ENCODE results near the gene TNS1. TPM values are rescaled to one million over a fixed set of nuclear protein-coding genes. Genes with fewer than 3 reads are reported as not detected.

Gene TNS1
- total RNA-seq, 1 experiment from 2014 or later: 3.4 TPM

DNA sequence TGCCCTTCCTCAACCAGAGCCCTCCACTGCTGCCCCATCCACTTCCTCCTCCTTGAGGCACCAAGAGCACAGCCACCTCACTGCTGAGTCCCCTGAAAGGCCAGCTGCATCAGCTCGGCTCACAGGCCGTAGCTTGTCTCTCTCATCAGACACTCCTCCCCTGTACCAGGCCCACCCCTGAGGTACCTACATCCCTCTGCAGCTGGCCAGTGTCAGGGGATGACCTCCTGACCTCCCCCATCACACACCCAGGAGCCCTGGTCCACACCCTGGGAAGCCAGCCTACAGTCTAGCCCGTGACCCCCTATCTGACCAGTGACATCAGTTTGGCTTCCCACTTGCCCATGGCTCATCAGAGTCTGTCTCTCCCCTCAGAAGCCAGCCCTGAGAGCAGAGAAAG, 205.6 kb downstream of the TNS1 start:
- no peak overlapping the region for H3K23ac ChIP-seq (ENCODE audit: insufficient read length, low read depth, low read length)
- H3K4me1 ChIP-seq (ENCODE audit: insufficient read depth, low read length): no peaks in the 10 kb centered on the region
- no peak overlapping the region for H3K18ac ChIP-seq (ENCODE audit: insufficient read length, low read depth, low read length)
- H3K9me3 Mint-ChIP-seq: no peaks in the 10 kb centered on the region
- no peaks in the 10 kb centered on the region for H3K9me3 ChIP-seq (ENCODE audit: control insufficient read depth, low read depth, low read length)
- H3K27me3 ChIP-seq (ENCODE audit: insufficient read depth, low read length): no peaks in the 10 kb centered on the region
- H3K9ac ChIP-seq (ENCODE audit: extremely low read depth, insufficient read length, low read length): no peak overlapping the region
- H3K56ac ChIP-seq (ENCODE audit: insufficient read length, low read depth, low read length): no peak overlapping the region
- H3K4me2 ChIP-seq (ENCODE audit: insufficient read depth, insufficient read length, low read length): no peak overlapping the region
- no peaks in the 10 kb centered on the region for H4K20me1 ChIP-seq (ENCODE audit: control insufficient read depth, insufficient read depth, insufficient read length)
- H3K23me2 ChIP-seq (ENCODE audit: insufficient read length, low read depth, low read length, poor library complexity, severe bottlenecking): no peaks in the 10 kb centered on the region
- H3K4me3 Mint-ChIP-seq: no peak overlapping the region
- no peaks in the 10 kb centered on the region for H3K79me1 ChIP-seq (ENCODE audit: insufficient read depth, low read depth, low read length, poor library complexity, severe bottlenecking)
- no peak overlapping the region for H3K4ac ChIP-seq (ENCODE audit: low read depth, low read length)
- no peak overlapping the region; a peak in 2 of 7 replicates for H3K27ac Mint-ChIP-seq
- H3K79me2 ChIP-seq (ENCODE audit: insufficient read depth, low read length): no peaks in the 10 kb centered on the region
- H2AK5ac ChIP-seq (ENCODE audit: insufficient read length, low read length): no peak overlapping the region
- peaks cover 0 to 4% of the 10 kb centered on the region in 2 experiments; a peak in 3 of 4 replicates for H3K4me1 Mint-ChIP-seq
- no peak overlapping the region for H4K91ac ChIP-seq (ENCODE audit: insufficient read length, low read depth, low read length)
- H3K27ac ChIP-seq (ENCODE audit: insufficient read length, low read depth, low read length): no peak overlapping the region
- no peak overlapping the region for H3T11ph ChIP-seq (ENCODE audit: low read length)
- H4K8ac ChIP-seq (replicated peaks; ENCODE audit: insufficient read length, low read depth, low read length): no peak overlapping the region
- H3K27me3 Mint-ChIP-seq (ENCODE audit: low read depth): no peaks in the 10 kb centered on the region; the same call in 1 of the 2 replicates
- no peak overlapping the region for H2BK120ac ChIP-seq (ENCODE audit: low read depth, low read length, poor library complexity, severe bottlenecking)
- no peak overlapping the region for H2BK20ac ChIP-seq (ENCODE audit: low read depth, low read length, poor library complexity, severe bottlenecking)
- no peak overlapping the region for H2BK5ac ChIP-seq (ENCODE audit: insufficient read length, low read length)
- H2AFZ ChIP-seq (ENCODE audit: low read length): no peak overlapping the region
- H4K5ac ChIP-seq (ENCODE audit: insufficient read length, low read depth, low read length): no peak overlapping the region
- TF ChIP-seq, protein P1, sequence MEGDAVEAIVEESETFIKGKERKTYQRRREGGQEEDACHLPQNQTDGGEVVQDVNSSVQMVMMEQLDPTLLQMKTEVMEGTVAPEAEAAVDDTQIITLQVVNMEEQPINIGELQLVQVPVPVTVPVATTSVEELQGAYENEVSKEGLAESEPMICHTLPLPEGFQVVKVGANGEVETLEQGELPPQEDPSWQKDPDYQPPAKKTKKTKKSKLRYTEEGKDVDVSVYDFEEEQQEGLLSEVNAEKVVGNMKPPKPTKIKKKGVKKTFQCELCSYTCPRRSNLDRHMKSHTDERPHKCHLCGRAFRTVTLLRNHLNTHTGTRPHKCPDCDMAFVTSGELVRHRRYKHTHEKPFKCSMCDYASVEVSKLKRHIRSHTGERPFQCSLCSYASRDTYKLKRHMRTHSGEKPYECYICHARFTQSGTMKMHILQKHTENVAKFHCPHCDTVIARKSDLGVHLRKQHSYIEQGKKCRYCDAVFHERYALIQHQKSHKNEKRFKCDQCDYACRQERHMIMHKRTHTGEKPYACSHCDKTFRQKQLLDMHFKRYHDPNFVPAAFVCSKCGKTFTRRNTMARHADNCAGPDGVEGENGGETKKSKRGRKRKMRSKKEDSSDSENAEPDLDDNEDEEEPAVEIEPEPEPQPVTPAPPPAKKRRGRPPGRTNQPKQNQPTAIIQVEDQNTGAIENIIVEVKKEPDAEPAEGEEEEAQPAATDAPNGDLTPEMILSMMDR (conservative IDR thresholded peaks at IDR 0.05): no peak
- H2BK15ac ChIP-seq (ENCODE audit: low read depth, low read length): no peak overlapping the region
- H3K14ac ChIP-seq (ENCODE audit: insufficient read depth, low read length): no peak overlapping the region
- H2BK12ac ChIP-seq (ENCODE audit: insufficient read length, low read depth, low read length): no peak overlapping the region
- no CpG with 5 or more reads among the region's 3 CpGs for WGBS (ENCODE audit: extremely low coverage, insufficient read length, low lambda C conversion rate)
- H3K36me3 Mint-ChIP-seq (ENCODE audit: insufficient read depth in 1 of 3, low read depth in 3 of 3): no peaks in the 10 kb centered on the region
- DNase-seq: no peak
